ENCODE data around the gene PDCD7. TPM values are rescaled to one million over a fixed set of nuclear protein-coding genes. Genes with fewer than 3 reads are reported as not detected.

The PDCD7 gene
- total RNA-seq, 2 experiments from 2014 or later, result 16.6 to 24.8 TPM

DNA sequence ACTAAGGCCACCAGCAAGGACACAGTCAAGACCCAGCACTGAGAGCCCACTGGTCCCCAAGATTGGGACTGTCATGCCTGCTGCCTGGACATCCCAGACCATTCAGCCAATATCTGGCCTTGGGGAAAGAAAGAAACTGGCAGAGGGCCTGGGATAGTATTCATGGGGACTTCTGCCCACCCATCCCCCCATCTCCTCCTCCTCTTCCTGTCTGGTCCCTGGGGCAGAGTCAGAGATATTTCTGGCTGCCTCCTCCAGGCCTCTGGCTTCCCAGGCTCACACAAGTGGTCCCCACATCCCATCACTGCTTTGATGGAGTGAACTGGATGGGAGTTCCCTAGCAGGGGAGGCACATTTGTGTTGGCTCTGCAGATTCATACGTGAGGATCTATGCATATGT is 61.6 kb downstream of the PDCD7 start:
- intact Hi-C loops (cut with DNase I, micrococcal nuclease), result loop anchor here in 1 of 2 experiments (10.0 kb wide), 1 partner anchor 337 kb away; no protein-coding TSS in a partner anchor
- Mint-ChIP-seq H3K9me3 (ENCODE audit: low read depth) (no peaks in the 10 kb centered on the region), H3K4me3 (no peak overlapping the region), H3K27ac (no peak overlapping the region), H3K27me3 (peaks cover 23% of the 10 kb centered on the region), H3K36me3 (ENCODE audit: low read depth) (no peaks in the 10 kb centered on the region), H3K4me1 (peaks cover 3% of the 10 kb centered on the region)
- ChIA-PET POLR2A (no interaction called here), CTCF (interaction anchor here (0.9 kb wide), 1 partner anchor 29 kb away, joined by 3 read pairs; no protein-coding TSS in a partner anchor)
- no peak for ATAC-seq
- no peak for DNase-seq

DNA sequence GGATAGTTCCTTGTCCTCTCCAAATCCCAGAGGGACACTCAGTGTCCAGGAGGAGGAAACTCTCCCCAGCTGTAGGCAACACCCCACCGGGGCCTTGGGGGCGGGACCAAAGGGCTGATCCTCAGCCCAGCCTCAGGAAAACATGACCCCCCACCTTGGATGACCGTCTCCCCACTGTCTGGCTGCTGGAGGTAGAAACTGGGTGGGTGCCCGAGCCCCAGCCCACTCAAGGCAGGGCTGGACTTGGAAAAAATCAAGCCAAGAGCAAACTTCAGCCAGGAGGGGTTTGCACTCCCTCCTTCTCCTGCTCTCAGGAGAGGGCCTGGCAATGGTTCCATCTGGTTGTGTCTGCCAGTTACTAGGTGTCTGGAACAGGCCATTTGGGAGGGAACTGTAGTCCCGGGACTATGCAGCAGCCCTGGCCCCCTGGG is 62.2 kb downstream of the PDCD7 start:
- DNase-seq (no peak), ATAC-seq (no peak)
- H3K27me3 Mint-ChIP-seq, result peaks cover 27% of the 10 kb centered on the region
- no peaks in the 10 kb centered on the region for H3K36me3 Mint-ChIP-seq (ENCODE audit: low read depth)
- H3K9me3 Mint-ChIP-seq (ENCODE audit: low read depth), result no peaks in the 10 kb centered on the region
- peaks cover 3% of the 10 kb centered on the region for H3K4me1 Mint-ChIP-seq
- H3K4me3 Mint-ChIP-seq, result no peak overlapping the region
- CTCF ChIA-PET, result no interaction called here
- intact Hi-C loops (cut with DNase I, micrococcal nuclease), result loop anchor here in 1 of 2 experiments (10.0 kb wide), 1 partner anchor 337 kb away; no protein-coding TSS in a partner anchor
- POLR2A ChIA-PET, result no interaction called here
- H3K27ac Mint-ChIP-seq, result no peak overlapping the region

DNA sequence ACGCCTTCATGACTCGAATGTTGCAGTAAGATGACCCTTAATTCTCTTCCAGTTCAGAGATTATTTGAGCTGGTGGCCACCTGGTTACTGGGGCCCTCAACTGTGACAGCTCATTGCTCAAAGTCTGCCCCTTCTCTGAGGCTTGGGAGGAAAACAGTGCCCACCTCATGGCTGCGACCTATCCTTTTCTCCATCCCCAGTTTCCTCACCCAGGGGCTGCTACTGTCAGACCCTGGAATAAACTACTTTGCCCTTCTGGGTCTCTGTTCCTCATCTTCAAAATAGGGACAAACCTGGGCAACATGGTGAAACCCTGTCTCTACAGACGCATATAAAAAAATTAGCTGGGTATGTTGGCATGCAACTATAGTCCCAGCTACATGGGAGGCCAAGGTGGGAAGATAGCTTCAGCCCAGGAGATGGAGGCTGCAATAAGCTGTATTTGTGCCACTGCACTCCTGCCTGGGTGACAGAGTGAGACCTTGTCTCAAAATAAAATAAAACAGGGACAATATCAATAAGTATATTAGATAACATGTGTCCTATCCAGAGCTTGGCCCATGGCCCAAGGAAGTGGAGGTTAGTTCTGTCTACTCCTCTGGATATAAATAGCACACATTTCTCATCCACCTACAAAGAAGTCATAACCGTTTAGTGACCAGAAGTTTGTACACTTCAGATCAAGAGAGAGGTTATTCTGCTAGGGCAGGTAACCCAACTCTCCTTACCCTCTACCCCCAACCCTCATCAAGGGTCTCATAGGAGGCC is 63.6 kb downstream of the PDCD7 start:
- ATAC-seq (no peak), DNase-seq (no peak)
- H3K27ac Mint-ChIP-seq, result no peak overlapping the region
- ChIA-PET CTCF (interaction anchor here (0.8 to 1.6 kb wide), 4 partner anchors 8 to 31 kb away, joined by 3 to 6 read pairs (median 3); no protein-coding TSS in a partner anchor), POLR2A (no interaction called here)
- H3K9me3 Mint-ChIP-seq (ENCODE audit: low read depth), result no peaks in the 10 kb centered on the region
- H3K4me1 Mint-ChIP-seq, result peaks cover 3% of the 10 kb centered on the region
- intact Hi-C loops (cut with DNase I, micrococcal nuclease), result loop anchor here in 1 of 2 experiments (10.0 kb wide), 1 partner anchor 335 kb away; no protein-coding TSS in a partner anchor
- H3K27me3 Mint-ChIP-seq, result peaks cover 37% of the 10 kb centered on the region
- no peak overlapping the region for H3K4me3 Mint-ChIP-seq
- no peaks in the 10 kb centered on the region for H3K36me3 Mint-ChIP-seq (ENCODE audit: low read depth)

DNA sequence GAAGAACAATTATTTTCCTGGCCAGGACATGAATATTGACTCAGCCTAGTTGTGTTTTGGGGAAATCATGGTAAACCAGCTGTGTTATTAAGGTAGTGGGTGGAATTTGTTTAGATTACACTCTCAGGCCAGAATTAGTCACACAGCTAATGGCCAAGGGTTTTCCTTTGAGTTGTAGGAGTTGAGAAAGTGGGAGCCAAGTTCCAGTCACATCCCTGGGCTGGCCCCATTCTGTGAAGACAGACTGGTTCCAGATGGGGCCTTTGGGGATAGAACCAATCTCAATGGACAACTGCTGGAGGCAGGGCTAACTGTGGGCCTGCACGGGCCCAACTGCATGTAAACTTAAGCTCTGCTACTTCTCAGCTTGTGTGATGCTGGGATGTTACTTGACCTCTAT is 64.4 kb downstream of the PDCD7 start:
- Mint-ChIP-seq H3K27ac (no peak overlapping the region), H3K36me3 (ENCODE audit: low read depth) (no peaks in the 10 kb centered on the region), H3K9me3 (ENCODE audit: low read depth) (no peaks in the 10 kb centered on the region), H3K27me3 (peaks cover 37% of the 10 kb centered on the region), H3K4me1 (peaks cover 3% of the 10 kb centered on the region), H3K4me3 (no peak overlapping the region)
- ChIA-PET CTCF (interaction anchor here (0.8 to 1.6 kb wide), 4 partner anchors 10 to 437 kb away, joined by 3 to 6 read pairs (median 4); no protein-coding TSS in a partner anchor), POLR2A (no interaction called here)
- no peak for ATAC-seq
- intact Hi-C loops (cut with DNase I, micrococcal nuclease), result no loop called here
- DNase-seq, result no peak

DNA sequence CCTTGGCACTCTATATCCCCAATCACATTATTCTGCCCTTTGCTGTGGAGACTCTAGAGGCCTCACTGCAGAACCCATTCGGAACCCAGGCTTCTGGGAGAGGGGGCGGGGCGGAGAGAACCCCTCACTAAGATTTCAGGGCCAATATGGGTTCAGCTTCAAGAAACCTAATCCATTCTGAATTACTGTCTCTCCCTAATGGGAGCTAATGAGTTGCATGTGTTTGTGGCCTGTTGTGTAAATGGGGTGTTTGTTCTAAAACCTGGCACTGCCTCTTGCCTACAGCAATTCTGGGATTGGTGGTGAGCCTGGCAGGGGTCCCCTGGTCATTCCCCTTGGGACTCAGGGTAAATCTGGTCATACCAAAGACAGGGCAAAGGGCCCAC is 65.2 kb downstream of the PDCD7 start:
- no peak overlapping the region for H3K4me3 Mint-ChIP-seq
- peaks cover 3% of the 10 kb centered on the region for H3K4me1 Mint-ChIP-seq
- DNase-seq, result no peak
- H3K36me3 Mint-ChIP-seq (ENCODE audit: low read depth), result no peaks in the 10 kb centered on the region
- no peak overlapping the region for H3K27ac Mint-ChIP-seq
- intact Hi-C loops (cut with DNase I, micrococcal nuclease), result no loop called here
- POLR2A ChIA-PET, result no interaction called here
- CTCF ChIA-PET, result interaction anchor here (0.8 to 1.6 kb wide), 4 partner anchors 13 to 438 kb away, joined by 3 to 6 read pairs (median 4); no protein-coding TSS in a partner anchor
- no peak for ATAC-seq
- H3K9me3 Mint-ChIP-seq (ENCODE audit: low read depth), result no peaks in the 10 kb centered on the region
- peaks cover 37% of the 10 kb centered on the region for H3K27me3 Mint-ChIP-seq

DNA sequence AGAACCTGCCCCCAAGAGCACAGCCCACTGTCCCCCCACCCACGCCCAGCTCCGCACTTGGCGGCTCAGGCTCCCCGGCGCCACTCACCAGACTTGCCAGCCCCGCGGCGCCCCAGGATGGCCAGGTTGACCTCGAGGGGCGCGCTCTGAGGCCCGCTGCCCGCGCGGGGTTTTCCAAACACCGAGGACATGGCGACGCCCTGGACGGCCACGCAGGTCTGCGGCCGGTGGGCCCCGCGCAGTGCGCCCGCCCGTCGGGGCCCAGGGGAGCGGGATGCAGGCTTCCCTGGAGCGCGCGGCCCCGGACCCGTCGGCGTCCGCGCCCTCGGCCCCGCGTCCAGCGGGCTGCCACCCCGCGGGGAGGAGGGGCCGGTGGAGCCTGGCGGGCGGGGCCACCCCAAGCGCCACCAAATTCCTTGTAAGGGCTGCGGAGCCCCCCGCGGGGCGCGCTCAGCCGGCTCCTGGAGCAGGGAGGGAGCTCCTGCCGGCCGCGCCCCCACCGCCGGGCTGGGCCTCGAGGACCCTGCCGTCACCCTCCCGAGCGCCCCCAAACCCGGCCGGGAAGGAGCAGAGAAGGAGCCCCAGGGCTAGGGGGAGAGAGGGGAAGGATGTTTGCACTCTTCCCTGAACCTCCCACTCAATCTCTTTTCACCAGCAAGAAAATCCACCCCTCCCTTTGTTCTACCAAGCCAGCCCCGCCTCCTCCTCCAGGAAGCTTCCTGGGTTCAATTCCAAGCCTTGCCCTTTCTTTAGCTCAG is 65.8 kb downstream of the PDCD7 start, which contains the start of gene RASL12:
RASL12 (minus strand) TSS at position 347 of the 758 bp plus-strand sequence; CDS start at position 191, 156 bp downstream.
- no peaks in the 10 kb centered on the region for H3K9me3 Mint-ChIP-seq (ENCODE audit: low read depth)
- no peak for DNase-seq
- CTCF ChIA-PET, result interaction anchor here (0.8 to 1.2 kb wide), 2 partner anchors 12 to 142 kb away, joined by 3 read pairs; no protein-coding TSS in a partner anchor
- intact Hi-C loops (cut with DNase I, micrococcal nuclease), result no loop called here
- peaks cover 3% of the 10 kb centered on the region for H3K4me1 Mint-ChIP-seq
- no peak within 1 kb of the TSS for H3K27ac Mint-ChIP-seq
- H3K4me3 Mint-ChIP-seq, result no peak within 1 kb of the TSS
- H3K27me3 Mint-ChIP-seq, result peaks cover 37% of the 10 kb centered on the region
- POLR2A ChIA-PET, result no interaction called here
- no peaks in the 10 kb centered on the region for H3K36me3 Mint-ChIP-seq (ENCODE audit: low read depth)
- ATAC-seq, result no peak

Other genes with a start within 250 kb of the PDCD7 start
- gene ANKDD1A, start 221.9 kb downstream of the PDCD7 start, total RNA-seq, result 1 to 10 TPM in 1 of 2 experiments, under 1 TPM in 1; 0.81 to 1.0 TPM
- 10 to 100 TPM; 74.1 to 79.1 TPM for gene SPG21, start 143.9 kb downstream of the PDCD7 start, total RNA-seq
- 10 to 100 TPM; 19.0 to 19.9 TPM for gene MTFMT, start 104.2 kb downstream of the PDCD7 start, total RNA-seq
- not detected for gene SLC51B, start 88.4 kb downstream of the PDCD7 start, total RNA-seq
- gene RASL12, start 65.8 kb downstream of the PDCD7 start, total RNA-seq, result not detected
- gene KBTBD13, start 57.1 kb downstream of the PDCD7 start, total RNA-seq, result not detected
- gene UBAP1L, start 18.6 kb downstream of the PDCD7 start, total RNA-seq, result 1 to 10 TPM; 2.7 to 3.2 TPM
- 10 to 100 TPM; 65.2 to 73.7 TPM for gene CLPX, start 51.5 kb upstream of the PDCD7 start, total RNA-seq
- not detected for gene CILP, start 77.7 kb upstream of the PDCD7 start, total RNA-seq
- gene PARP16, start 153.1 kb upstream of the PDCD7 start, total RNA-seq, result 10 to 100 TPM; 17.9 to 20.1 TPM
- not detected for gene RNU5A-1, start 162.2 kb upstream of the PDCD7 start, total RNA-seq
- gene RNU5B-1, start 170.9 kb upstream of the PDCD7 start, total RNA-seq, result not detected
- gene IGDCC3, start 244.2 kb upstream of the PDCD7 start, total RNA-seq, result not detected

Measured in activated CD4-positive, alpha-beta T cell treated with anti-CD3 and anti-CD28 coated beads for 36 hours (primary cell).